HG03066 (cell line): ENCODE results near the gene SLC6A16.
"Not testable (repeated sequence)": the region's sequence is repeated elsewhere in the genome, so short reads cannot be mapped to it uniquely, and the experiment has no call there.

ENCODE experiments used
- ATAC-seq: cut with Tn5 transposase; IDR thresholded peaks from one replicate; pipeline ENCODE4 v1.9.1; 2021; ENCODE audit warnings: low read depth; ENCODE audit not compliant: unreplicated experiment

Gene SLC6A16

DNA sequence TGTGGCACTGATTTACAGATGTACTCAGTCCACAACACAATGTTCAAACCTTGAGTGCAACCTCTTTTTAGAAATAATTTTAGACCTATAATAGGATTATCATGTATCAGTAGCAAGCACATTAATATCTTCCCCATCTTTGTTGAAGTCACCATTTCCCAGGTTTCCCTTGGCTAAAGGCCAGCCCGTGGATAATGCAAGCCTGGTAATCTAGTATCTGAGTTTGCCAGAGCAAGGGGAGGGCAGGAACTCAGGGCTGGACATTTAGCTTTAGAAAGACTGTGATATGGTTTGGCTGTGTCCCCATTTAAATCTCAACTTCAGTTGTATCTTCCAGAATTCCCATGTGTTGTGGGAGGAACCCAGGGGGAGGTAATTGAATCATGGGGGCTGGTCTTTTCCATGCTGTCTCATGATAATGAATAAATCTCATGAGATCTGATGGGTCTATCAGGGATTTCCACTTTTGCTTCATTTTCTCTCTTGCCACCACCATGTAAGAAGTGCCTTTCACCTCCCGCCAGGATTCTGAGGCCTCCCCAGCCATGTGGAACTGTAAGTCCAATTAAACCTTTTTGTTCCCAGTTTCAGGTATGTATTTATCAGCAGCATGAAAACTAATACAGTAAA is 37.7 kb downstream of the SLC6A16 start:
- no peak for ATAC-seq

DNA sequence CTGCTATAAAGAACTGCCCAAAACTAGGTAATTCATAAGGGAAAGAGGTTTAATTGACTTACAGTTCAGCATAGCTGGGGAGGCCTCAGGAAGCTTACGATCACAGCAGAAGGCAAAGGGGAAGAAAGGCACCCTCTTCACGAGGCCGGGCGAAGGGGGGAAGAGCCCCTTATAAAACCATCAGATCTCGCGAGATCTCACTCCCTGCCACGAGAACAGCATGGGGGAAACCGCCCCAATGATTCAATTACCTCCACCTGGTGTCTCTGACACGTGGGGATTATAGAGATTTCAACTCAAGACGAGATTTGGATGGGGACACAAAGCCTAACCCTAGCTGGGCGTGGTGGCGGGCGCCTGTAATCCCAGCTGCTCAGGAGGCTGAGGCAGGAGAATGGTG is 42.8 kb downstream of the SLC6A16 start:
- ATAC-seq: no peak

DNA sequence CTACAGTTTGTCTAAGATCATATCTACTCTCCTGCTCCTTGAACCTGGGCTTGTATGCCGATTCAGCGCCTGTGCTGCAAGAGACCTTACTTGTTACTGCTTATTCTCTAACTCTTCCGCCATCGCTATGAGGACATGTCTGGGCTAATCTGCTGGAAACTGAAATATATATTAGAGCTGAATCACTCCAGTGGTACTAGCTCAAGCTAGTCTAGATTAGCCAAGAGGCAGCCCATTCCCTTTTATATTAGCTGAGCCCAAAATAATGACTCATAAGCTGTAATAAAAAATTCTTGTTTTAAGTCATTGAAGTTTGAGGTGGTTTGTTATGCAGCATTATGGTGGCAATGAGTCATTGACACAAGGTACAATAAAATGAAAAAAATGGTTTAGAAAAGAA is 52.8 kb downstream of the SLC6A16 start:
- ATAC-seq: no peak

DNA sequence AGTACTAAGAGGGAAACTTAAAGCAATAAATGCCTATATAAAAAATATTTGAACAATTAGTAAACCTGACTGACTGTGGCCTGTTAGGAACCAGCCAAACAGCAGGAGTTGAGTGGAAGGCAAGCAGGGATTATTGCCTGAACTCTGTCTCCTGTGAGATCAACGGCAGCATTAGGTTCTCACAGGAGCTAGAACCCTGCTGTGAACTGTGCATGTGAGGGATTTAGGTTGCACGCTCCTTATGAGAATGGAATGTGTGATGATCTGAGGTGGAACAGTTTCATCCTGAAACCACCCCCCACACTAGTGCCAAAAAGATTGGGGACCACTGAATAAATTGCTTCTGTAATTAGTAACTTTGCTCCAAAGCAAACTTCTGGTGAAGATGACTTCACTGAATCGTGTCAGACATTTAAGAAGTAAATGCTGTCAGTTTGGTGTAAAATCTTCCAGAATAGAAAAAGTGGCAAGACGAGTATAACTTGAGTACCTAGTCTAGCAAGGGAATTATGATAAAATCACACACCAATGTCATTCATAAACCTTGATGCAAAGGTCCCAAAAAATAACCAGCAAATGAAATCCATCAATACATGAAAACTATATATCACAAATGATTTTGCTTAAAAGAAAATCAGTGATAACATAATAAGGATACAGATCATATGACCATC is 53.8 kb downstream of the SLC6A16 start:
- no peak for ATAC-seq

DNA sequence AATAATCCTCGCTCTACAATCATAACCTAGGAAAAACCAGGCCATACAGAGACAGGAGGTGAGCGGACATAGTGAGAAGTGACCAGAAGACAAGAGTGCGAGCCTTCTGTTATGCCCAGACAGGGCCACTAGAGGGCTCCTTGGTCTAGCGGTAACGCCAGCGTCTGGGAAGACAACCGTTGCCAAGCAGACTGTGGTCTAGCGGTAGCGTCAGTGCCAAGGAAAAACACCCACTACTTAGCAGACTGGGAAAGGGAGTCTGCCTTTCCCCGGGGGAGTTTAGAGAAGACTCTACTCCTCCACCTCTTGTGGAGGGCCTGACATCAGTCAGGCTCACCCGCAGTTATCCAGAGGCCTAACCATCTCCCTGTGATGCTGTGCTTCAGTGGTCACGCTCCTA is 58.6 kb downstream of the SLC6A16 start:
- ATAC-seq: not testable (repeated sequence)

DNA sequence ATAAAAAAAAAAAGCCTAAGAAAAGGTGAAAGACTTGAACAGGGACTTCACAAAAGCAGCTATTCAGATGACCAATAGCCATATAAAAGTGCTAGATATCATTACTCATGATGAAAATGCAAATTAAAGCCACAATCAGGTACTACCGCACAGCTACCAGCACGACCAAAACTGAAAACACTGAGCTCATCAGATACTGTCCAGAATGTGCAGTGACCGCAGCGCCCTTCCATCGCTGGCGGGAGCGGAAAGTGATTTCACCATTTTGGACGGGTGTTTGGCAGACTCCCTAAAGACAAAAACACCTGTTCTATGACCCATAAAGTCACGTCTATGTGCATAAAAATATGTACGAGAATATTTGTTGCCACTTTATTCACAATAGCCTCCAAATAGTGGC is 60.7 kb downstream of the SLC6A16 start:
- ATAC-seq: no peak

DNA sequence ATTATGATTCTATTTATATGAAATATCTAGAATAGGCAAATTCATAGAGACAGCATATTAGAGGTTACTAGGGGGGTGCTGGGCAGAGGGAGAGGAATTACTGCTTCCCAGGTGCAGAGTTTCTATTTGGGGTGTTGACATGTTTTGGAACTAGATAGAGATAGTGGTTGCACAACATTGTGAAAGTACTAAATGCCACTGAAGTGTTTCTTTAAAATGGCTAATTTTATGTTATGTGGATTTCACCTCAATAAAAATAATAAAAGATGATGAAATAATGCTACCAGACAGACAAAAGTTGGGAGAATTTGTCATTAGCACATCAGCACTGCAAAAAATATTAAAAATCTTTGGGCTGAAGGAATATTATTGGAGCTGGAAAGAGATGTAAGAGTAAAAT is 63.4 kb downstream of the SLC6A16 start:
- no peak for ATAC-seq

DNA sequence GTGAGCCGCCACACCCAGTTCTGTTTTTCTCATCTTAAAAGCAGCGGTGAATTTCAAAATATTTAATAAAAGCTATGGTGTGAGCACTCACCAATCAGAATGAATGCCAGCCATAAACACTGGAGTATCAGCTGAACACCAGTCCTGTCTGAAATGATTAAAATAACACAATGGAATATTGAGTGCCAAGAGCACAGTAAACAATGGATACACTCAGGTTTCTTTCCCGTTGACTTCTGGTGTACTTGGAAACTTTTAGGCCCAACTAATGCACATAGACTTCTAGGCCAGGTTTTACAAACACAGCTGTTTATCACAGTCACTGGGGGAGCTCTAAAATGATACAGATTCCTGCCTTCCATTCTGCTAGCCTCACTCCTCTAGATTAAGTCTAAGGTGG is 68.3 kb downstream of the SLC6A16 start:
- no peak for ATAC-seq

DNA sequence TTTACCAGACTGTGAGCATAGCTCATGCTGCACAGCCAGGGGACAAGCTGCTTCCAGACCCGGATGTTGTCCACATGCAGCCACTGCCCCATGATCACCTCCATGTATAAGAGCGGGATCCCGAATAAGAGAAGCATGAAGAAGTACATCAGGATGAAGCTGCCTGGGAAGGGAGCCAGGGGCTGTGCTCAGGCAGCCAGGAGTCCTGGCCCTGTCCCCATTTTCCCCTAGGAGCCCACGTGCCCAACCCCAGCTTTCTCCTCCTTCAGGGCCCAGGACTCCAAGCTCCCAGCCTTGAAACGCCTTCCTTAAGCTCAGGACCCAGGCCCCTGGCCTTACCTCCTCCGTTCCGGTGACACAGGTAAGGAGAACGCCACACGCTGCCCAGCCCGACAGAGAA is 69.3 kb downstream of the SLC6A16 start:
- ATAC-seq: no peak

DNA sequence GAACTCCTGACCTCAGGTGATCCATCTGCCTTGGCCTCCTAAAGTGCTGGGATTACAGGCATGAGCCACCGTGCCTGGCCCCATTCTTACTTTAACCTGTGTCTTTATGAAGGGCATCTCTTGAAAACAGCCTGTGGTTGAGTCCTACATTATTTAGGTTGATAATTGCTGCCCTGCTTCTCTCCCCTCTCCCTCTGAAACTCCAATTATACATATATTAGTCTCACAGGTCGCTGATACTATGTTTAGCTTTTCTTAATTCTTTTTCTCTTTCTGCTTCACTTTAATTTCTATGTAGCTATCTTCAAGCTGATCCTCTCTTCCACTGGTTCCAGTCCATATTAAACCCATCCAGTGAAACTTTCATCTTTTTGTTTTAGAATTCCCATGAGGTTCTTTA is 75.1 kb downstream of the SLC6A16 start:
- ATAC-seq: no peak

DNA sequence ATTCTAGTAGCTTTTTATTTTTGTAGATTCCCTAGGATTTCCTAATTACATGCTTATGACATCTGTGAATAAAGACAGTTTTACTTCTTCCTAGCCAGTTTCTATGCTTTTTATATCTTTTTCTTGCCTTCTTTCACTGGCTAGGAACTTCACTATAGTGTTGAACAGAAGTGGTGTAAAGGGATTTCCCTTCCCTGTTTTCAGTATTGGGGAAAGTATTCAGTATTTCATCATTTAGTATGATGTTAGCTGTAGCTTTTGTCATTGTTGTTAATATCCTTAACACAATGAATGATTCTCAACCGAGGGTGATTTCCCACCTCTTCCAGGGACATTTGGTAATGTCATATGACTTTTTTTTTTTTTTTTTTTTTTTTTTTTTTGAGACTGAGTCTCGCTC is 77.3 kb downstream of the SLC6A16 start:
- no peak for ATAC-seq

DNA sequence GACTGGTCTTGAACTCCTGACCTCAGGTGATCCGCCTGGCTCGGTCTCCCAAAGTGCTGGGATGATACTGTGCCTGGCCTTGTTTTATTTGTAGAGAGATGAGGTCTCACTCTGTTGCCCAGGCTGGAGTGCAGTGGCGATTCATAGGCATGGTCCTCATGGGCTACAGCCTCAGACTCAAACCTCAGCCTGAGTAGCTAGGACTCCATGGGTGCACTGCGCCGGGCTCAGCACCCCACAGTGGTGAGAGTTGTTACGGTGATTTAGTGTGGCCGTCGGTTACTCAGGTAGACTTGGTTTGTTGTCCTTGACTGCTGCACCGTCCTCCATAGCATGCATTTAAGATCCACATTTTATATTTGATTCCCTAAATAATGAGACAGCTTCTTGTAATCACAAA is 80.7 kb downstream of the SLC6A16 start:
- no peak for ATAC-seq

DNA sequence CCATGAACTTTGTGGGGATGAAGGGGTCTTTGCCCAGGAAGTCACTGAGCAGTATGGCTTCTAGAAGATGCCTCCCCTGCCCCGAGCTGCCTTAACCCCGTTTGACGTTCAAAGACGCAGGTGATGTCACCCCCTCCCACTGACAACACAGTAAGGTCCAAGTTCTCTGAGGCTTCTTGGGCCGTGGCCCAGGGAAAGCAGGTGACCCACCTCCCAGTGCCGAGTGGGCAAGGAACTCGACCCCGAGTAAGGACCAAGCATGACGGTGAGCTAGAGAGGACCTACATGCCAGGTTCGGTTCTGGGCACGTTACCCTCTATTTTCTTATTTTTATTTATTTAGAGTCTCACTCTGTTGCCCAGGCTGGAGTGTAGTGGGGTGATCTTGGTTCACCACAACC is 81.3 kb downstream of the SLC6A16 start:
- no peak for ATAC-seq

DNA sequence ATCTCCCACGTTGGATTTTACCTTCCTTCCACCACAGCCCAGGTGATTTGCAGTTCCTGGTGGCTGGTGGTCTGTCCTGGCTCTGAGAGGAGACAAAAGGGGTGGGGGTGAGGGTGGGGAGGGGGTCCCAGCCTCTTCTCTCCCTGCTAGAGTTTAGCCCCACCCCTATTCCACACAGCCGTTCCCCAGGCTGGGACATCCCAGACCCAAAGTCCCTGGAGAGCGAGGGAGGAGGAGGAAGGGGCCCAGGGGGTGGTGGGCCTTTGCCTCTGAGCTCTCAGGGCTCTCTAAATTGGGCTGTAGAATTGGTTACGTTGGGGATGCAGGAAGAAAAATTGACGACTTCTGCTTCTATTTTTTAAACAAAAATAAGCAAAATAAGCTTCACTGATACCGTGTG is 81.9 kb downstream of the SLC6A16 start:
- no peak for ATAC-seq

DNA sequence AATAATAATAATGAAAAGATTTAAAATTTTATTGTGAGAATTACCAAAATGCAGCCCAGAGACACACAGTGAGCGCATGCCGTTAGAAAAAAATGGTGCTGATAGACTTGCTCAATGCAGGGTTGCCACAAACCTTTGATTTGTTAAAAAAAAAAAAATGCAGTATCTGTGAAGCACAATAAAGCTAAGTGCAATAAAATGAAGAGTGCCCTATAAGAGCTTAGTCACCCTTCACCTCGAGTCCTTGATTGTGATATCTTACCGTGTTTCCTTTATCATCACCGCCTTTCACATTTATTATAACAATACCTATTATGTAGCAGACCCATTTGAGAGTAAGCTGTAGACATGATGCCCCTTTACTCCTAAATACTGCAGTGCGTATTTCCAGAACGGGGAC is 83.2 kb downstream of the SLC6A16 start:
- no peak for ATAC-seq
